ENCODE results near the gene SERPINE3. TPM values are rescaled to one million over a fixed set of nuclear protein-coding genes. Genes with fewer than 3 reads are reported as not detected.

The SERPINE3 gene
- total RNA-seq, 1 donor from 2014 or later = not detected

- DNase-seq (ENCODE audit: low read depth in 2 of 2) = no peak
Measured at GRCh38 chr13:51361106-51361505, 21.6 kb downstream of the SERPINE3 start.

- DNase-seq (ENCODE audit: low read depth in 2 of 2) = no peak
Measured at GRCh38 chr13:51363625-51364024, 24.1 kb downstream of the SERPINE3 start.

- DNase-seq (ENCODE audit: low read depth in 2 of 2) = peak in 1 of 2 donors; percentile 76
Measured at GRCh38 chr13:51364404-51365008, 25.0 kb downstream of the SERPINE3 start.

GRCh38 chr13:51370116-51370515 lies 30.6 kb downstream of the SERPINE3 start:
- no peak for DNase-seq (ENCODE audit: low read depth in 2 of 2)

GRCh38 chr13:51370811-51371210 lies 31.3 kb downstream of the SERPINE3 start:
- no peak for DNase-seq (ENCODE audit: low read depth in 2 of 2)

- no peak for DNase-seq (ENCODE audit: low read depth in 2 of 2)
Measured at GRCh38 chr13:51371768-51372399, 32.4 kb downstream of the SERPINE3 start.

- DNase-seq (ENCODE audit: low read depth in 2 of 2) = no peak
Measured at GRCh38 chr13:51373451-51373850, 34.0 kb downstream of the SERPINE3 start.

- DNase-seq (ENCODE audit: low read depth in 2 of 2) = peak; percentile 51 to 85
Measured at GRCh38 chr13:51380269-51380668, 40.8 kb downstream of the SERPINE3 start.

- DNase-seq (ENCODE audit: low read depth in 2 of 2) = no peak
Measured at GRCh38 chr13:51385114-51385513, 45.6 kb downstream of the SERPINE3 start.

- DNase-seq (ENCODE audit: low read depth in 2 of 2) = no peak
Measured at GRCh38 chr13:51394724-51395123, 55.2 kb downstream of the SERPINE3 start.

- no peak for DNase-seq (ENCODE audit: low read depth in 2 of 2)
Measured at GRCh38 chr13:51396352-51396751, 56.9 kb downstream of the SERPINE3 start.

- no peak for DNase-seq (ENCODE audit: low read depth in 2 of 2)
Measured at GRCh38 chr13:51397262-51397941, 57.9 kb downstream of the SERPINE3 start.

- DNase-seq (ENCODE audit: low read depth in 2 of 2) = no peak
Measured at GRCh38 chr13:51405176-51405575, 65.7 kb downstream of the SERPINE3 start.

GRCh38 chr13:51412431-51412830 lies 72.9 kb downstream of the SERPINE3 start:
- no peak for DNase-seq (ENCODE audit: low read depth in 2 of 2)

Other genes starting within 250 kb of the SERPINE3 start
- gene C13orf42, start 228.4 kb upstream of the SERPINE3 start, total RNA-seq = not detected in 2 replicates
- 4.6 and 7.7 TPM in 2 replicates for gene FAM124A, start 117.3 kb upstream of the SERPINE3 start, total RNA-seq
- 31.2 and 48.4 TPM in 2 replicates for gene INTS6, start 113.3 kb downstream of the SERPINE3 start, total RNA-seq
- gene WDFY2, start 244.8 kb downstream of the SERPINE3 start, total RNA-seq = 2.6 and 4.3 TPM in 2 replicates